Sciatic nerve (tissue), 2 donors: ENCODE measurements around the gene CCDC33. TPM values are rescaled to one million over a fixed set of nuclear protein-coding genes. Genes with fewer than 3 reads are reported as not detected.

Source experiments
- ATAC-seq: fragments of 200-7000 bp; cut with Tn5 transposase; one replicate; pipeline ENCODE4 v1.9.1; 2020; ENCODE audit warnings: mild to moderate bottlenecking, moderate library complexity
- DNase-seq: peaks from one replicate; pipeline ENCODE4 v3.0.0-alpha.2; 2020; ENCODE audit warnings: low spot score
- intact Hi-C: fragments of 100-400 bp; cut with DNase I; formaldehyde crosslinking; loops from one replicate; pipeline ENCODE4 v1.14.2; 2022
- total RNA-seq: library from RNA; stranded (reverse); fragmentation: NEBNext Ultra II Directional; extraction: Animal tissue kit (Norgen Biotek cat#: 25700); gene quantifications from one replicate; pipeline ENCODE4 v1.2.1, GENCODE V29; 2021
- donor health status: DM: no; HTN: no; CAD: no.
- donor health status: DM: no; HTN: no; CAD: no.

Gene CCDC33
- total RNA-seq, 1 donor from 2014 or later: not detected

DNA sequence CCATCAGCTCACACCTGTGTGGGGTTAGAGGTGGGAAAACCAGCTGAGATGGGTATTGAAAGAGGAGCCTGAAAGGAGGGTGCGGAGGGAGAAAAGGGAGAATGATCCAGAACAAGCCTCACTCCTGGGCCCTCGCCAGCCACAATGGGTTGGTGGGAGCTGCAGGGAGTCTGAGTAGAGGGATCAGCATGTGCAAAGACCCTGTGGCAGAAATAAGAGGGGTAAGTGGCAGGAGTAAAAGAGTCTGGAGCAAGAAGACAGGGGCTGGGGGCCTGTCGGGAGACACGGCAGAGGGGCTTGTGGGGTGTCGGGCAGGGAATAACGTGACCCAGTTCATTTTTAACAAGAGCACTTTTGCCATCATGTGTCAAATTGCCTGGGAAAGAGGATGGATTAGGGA, 34.0 kb downstream of the CCDC33 start:
- DNase-seq (no peak), ATAC-seq (no peak)
- intact Hi-C loops: no loop called here

DNA sequence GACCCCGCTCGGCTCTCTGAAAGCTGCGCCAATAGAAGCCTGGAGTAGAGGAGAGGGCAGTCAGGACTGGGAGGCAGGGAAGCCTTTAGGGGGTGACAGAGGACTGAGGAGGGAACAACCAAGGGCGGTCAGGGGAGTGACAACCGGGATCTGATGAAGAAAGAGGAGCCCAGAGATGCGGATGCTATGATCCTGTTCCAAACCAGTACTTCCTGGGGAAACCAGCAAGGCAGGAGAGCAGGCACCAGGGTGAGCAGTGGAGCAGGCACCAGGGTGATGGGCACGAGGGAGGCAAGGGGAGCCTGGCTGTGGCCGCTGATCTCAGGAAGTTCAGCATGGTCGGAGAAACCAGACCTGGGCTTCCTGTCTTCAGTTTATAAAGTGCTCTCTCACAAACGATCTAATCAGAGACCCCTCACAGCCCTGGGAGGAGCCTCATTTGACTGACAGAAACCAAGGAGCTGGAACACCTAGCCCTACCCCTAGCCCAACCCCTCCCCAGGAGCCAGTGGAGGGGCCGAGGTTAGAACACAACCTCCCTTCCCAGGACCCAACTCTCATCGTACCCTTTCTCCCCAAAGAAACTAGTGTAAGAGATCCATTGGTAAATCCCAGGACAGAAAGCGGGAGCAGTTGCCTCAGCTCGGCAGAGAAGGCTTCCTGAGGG, 34.9 kb downstream of the CCDC33 start:
- intact Hi-C loops: no loop called here
- ATAC-seq: no peak
- no peak for DNase-seq

DNA sequence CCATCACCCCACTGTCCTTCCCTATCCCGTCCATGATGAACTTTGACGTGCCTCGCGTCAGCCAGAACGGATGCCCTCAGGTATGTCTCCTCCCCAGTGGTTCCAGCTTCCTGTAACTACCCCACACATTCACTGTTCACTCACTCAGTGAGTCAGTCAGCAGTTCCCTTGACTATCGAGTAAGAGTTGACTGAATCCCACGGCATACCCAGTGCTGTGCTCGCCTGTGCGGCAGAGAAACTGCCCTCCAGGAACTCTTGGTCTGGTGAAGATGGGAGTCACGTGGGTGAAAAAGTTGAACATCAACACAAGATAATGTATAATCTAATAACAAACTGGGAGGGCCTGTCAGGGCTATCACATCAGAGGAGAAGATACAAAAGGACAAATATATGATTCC, 36.7 kb downstream of the CCDC33 start:
- intact Hi-C loops: no loop called here
- ATAC-seq (no peak), DNase-seq (no peak)

DNA sequence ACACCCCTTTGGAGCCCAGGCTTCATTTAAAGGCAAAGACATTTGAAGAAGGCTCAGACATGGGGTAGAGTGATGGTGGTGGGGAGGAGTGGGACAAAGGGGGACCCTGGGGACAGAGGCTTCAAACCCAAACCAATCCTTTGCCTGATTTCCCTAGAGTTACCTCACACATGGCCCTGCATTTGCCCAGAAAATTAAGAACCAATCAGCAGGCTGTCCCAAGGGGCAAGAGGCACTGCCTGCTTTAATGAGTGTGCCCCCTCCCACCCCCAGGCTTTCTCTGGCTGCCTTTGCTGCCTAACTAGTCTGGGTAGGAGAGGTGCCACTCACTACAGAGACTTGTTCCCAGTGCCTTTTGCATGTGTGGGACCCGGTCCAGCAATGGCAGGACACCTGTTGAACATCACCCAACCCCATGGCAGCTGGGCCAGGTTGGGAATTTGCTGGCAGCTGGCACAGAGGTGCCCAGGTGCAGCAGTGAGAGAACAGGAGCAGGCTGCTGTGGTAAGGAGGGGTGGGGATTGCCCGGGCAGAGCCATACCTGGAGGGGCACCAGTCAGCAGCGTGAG, 38.4 kb downstream of the CCDC33 start:
- DNase-seq (no peak), ATAC-seq (no peak)
- intact Hi-C loops: no loop called here

DNA sequence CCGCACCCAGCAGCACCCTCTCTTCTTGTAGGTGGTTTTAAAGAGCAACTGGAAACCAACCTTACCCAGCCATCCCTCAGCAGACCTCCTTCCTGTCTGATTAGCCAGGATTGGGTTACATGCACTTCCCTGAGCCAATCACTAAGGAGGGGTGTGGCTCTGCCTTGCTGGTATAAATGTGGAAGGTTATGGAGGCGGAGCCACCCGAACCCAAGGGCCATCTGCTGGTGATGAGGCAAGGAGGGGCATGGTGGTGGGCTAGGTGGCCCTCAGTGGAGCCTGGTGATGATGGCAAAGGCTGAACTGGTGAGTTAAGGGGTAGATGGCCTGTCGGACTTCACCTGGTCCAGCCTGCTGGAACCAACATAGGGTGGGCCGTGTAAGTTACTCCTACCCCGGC, 39.8 kb downstream of the CCDC33 start:
- DNase-seq: no peak
- ATAC-seq: no peak
- intact Hi-C loops: no loop called here

DNA sequence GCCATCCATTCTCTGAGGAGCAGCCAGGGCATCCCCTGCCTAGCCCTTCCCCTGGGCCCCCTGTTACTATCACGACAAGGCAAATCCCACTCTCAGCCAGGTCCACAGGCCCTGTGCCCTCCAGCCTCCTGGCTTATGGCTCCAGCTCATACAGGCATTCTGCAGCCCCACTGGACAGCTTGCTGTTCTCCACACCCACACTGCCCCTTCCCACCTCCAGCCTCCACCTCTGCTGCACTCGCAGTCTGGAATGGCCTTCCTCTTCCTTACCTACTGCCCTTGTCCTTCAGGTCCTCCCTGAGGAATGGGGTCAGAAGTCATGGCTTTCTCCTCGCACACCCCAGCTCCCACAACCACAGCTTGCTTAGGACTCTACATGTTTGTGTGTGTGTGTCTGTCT, 40.4 kb downstream of the CCDC33 start:
- DNase-seq (no peak), ATAC-seq (no peak)
- intact Hi-C loops: no loop called here

DNA sequence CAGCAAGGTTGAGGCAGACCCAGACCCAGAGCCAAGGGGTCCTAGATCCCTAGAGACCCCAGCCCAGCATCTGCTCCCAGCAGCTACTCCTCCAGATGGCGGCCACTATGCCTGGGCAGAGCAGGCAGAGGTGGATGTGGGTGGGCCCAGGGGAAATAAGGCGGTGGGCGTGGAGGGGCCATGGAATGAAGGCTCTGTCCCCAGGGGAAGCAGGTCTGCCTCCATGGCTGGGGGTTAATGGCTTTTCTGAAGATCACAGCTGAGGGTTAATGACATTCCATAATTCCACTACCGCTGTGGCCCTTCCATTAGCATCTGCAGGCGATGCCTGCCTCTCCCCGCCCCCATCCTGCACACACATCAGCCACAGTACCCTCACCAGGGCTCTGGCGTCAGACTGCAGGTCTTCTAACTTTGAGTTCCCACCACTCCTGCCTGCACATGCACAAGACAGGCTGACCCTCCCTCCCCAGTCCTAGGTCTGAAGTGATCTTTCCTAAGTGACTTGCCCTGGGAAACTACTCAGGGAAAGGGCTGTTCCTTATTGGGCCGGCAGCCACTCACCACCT, 41.2 kb downstream of the CCDC33 start:
- ATAC-seq: no peak

DNA sequence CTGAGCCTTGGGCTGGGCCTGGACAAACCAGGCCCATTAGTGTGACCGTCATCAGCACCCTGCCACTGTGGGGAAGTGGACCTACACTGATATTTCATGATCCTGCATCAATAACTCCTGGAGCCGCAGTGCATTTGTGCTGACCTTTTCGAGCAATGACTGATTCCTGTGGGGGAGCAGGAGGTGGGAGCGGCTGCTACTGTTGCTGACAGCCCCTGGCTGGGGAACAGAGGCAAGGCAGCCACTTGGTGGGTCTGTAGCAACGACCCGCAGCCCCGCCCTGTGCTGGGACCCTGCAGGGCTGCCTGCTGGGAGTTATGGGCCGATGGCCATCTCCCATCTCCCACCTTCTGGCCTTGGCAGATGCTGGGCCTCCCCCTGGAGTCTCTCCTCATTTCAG, 42.1 kb downstream of the CCDC33 start:
- intact Hi-C loops: no loop called here
- ATAC-seq: no peak
- no peak for DNase-seq

More for the DNA sequence above, 41.2 kb downstream of the CCDC33 start:
- no peak for DNase-seq
- intact Hi-C loops: no loop called here

DNA sequence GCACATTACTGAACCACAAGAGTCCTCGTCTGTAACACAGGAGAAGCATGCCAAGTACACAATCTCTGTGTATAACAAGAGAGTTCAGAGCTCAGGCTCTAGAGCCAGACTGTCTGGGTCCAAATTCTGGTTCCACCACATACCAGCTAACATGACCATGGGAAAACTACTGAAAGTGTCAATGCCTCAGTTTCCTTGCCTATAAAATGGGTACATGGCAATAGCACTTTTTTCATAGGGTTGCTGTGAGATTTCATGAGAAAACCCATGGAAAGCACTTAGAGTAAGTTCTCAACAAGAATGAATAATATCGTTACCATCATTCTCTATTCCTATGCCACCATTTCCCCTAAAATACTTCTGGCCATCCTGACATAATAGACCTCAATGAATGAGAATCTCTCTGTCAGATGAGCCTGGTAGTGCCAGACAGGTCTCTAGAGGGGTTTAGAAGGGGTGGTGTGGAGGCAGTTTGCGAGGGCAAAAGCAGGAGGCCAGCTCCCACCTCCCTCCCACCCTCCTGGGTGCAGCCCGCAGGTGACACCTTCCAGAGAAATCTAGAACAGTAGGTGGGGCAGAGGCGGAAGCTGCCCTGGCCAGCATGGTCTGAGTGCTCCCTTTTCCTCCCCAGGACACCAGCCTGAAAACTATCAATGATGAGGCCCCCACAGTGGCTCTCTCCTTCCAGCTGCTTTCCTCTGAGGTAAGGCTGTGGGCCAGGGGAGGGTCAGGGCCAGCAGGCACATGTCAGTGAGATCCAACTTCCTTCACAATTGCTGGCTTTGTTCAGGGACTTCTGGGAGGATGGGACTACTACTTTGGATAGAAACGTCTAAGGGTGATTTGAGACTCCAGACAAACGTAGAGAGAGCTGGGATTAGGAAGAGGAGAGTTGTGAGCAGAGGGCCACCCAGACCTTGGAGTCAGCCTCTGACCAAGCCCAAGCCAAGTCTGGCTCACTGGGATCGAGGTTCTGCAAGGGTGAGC, 45.3 kb downstream of the CCDC33 start:
- ATAC-seq (peak; percentile 57), DNase-seq (no peak)
- intact Hi-C loops: no loop called here

DNA sequence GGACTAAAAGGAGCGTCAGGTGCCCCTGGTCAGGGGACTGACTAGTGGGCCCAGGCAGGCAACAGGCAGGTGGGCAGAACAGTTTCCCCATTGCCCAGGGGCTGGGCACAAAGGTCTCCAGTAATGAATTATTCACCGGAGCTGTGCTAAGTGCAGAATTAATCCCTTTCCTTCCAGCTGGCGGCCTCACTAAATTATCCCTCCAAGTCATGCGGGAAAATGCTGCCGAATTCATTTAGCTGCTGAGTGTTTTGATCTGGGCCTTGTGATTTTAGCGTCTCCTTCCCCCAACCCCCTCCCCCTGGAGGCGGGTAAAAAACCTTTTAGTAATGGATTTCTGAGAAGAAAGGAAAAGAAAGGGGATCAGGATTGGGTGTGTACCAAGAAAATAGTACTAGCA, 47.2 kb downstream of the CCDC33 start:
- DNase-seq (no peak), ATAC-seq (no peak)
- intact Hi-C loops: no loop called here

DNA sequence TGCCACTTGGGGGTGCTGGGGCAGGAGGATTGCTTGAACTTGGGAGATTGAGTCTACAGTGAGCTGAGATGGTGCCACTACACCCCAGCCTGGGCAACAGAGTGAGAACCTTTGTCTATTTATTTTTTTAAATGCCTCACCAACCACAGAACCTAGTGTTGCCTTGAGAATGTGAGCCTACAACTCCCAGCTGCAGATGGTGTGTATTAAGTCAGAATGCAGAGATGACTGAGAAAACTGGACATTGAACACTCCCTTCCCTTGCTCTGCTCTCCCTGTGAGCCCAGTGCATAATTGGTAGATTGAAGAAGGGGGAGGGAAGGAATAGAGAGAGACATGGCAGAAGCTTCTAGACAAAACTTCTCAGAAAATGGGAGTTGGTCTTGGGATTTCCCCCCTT, 53.5 kb downstream of the CCDC33 start:
- DNase-seq (no peak), ATAC-seq (no peak)
- intact Hi-C loops: no loop called here

DNA sequence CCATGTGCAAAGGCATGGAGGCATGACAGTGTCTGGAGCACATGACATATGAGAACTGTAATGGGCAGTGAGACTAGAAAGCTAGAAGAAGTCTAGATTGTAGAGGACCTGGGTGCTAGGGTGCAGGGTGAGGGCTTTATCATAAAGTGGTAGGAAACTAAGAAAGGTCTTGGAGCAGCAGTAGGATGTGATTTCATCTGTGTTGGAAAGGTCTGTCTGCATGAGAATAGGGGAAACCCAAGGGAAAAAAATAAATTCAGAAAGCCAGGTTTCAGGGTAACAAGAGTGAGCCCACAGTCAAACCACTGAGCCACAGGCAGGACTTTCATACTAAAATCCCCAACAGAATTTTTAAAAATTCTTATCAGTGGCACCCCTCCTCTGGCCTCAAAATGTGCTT, 54.5 kb downstream of the CCDC33 start:
- no peak for ATAC-seq
- DNase-seq: no peak
- intact Hi-C loops: no loop called here

DNA sequence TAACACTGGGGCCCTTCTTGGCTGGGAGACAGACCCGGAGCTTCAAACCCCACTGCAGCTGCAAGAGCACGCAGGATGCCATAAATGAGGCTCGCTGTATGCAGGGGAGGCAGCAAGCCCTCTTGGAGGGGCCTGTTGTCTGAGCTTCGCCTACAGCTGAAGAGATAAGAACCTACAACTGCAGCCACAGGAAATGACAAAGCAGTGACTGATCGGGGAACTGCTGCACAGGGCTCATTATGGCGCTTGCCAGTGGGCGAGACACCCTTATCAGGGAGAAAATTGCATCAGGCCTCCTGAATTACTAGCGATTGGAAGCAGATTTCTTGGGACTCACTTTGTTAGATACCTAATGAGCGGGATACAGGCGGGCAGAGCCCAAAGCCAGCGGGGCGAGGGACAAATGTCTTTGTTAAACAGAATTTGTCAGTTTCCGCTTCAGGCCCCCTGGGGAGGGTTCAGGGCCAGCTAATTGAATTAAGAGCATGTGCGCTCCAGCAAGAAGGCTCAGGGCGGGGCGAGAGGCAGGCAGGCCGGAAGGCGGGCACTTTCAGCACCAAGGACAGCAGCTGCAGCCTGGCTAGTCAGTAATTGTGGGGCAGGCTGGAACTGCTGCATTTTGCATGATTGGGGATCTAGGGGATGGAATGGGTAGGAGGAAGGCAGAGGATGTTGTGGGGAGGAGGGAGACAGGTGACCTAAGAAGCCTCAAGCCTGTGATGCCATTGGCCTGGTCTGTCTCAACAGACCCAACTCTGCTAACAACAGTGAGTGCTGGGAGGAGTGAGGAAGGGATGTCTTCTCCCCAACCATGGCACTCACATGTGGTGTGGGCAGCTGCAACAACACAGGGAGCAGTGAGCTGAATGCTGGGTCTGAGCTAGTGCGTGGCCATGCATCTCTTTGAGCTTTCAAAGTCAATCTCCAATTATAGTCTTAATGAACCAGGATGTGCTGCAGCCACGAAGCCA, 55.3 kb downstream of the CCDC33 start:
- peak; percentile 88 for ATAC-seq
- intact Hi-C loops: no loop called here
- peak; percentile 91 for DNase-seq

DNA sequence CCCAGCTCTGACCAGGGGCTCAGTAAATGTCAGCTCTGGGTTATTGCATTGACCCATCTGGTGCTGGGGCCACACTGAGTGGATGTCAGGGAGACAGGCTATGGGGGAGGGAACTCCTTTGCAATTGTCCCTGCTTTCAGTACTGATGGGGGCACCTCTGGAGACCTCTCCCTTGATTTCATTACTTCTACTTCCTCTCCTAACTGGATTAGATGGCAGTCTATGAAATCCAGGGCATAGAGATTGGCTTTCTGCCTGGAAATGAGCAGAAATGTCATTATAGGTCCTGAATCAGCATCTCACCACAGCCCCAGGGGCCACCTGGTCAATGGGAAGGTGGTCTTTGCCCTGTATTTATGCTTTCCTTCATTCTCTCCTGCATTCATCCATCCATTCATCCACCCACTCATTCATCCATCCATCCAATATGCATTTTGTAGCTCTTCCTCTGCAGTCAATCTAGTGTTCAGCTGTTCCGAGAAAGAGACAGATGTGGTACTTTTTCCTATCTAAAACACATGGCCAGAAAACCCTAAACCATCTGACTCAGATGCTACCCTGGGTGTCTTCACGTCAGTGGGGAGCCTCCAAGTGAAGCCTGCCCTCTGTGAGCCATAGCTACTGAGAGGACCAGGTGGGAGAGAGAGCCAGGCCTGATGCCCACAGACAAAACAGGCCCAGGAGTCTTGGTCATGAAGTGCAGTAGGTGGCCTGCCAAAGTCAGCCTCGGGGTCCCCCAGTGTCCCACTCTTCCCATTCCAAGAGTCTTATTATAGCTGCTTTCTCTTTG, 57.1 kb downstream of the CCDC33 start:
- ATAC-seq: no peak

DNA sequence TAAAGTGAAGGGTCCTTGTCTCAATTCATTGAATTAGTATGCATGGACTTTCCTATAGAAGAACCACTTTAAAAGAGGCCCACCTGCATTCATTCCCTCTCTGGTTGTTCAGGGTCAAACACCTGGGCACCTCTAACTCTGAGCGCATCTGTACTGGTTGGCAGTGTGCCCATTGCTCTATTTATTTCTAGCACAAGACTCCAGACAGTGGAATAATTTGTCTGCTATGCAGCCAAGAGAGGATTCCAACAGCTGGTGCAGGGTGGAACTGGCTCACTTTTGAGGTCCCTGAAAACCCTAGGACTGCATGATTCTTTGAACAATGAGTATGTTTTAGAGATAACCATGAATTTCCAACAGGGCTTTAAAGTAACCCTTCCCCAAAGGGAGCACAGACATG, 57.9 kb downstream of the CCDC33 start:
- ATAC-seq (no peak), DNase-seq (no peak)
- intact Hi-C loops: no loop called here

More for the DNA sequence above, 57.1 kb downstream of the CCDC33 start:
- intact Hi-C loops: no loop called here
- no peak for DNase-seq

DNA sequence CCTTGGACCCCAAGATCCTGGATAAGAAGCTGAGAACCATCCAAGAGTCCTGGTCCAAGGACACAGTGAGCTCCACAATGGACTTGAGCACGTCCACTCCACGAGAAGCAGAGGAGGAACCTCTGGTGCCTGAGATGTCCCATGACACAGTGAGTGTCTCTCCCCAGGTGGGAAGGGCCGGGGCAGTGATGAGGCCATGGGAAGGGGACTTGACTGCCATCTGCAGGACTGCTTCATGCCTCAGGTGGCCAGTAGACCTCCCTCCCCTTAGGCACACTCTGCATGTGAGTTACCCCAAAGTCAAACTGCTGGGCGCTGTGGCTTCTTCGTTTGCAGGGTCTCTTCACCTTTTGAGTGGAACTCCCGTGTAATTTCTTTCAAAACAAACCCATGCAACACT, 59.7 kb downstream of the CCDC33 start:
- ATAC-seq (no peak), DNase-seq (no peak)
- intact Hi-C loops: no loop called here

DNA sequence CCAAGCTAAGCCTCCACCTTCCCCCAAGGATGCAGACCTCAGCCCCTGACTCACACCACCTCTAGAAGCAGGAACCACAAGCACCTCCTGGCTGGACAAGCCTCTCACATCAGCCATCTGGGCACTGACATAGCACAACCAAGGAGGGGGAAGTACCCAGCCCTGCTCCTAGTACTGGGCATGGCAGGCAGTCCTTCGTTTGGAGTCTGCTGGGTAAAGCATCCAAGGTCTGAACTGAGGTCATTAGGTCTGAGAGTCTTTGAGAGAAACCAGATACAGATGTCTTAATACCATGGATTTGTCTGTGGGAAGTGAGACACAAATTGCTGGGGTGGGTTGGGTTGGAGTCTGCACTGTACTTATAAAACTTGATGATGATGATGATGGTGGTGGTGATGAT, 61.8 kb downstream of the CCDC33 start:
- intact Hi-C loops: no loop called here
- no peak for ATAC-seq

More for the DNA sequence above, 61.8 kb downstream of the CCDC33 start:
- DNase-seq: no peak
